ENCODE results near the gene UAP1.
A peak's percentile ranks its signal among the peaks of the same experiment; 100 is the strongest.

Gene UAP1

GRCh38 chr1:162609306-162609705, 47.8 kb downstream of the UAP1 start:
- no peak for DNase-seq (ENCODE audit: low read depth, low spot score)
- Histone ChIP-seq H3K27ac (peak overlapping the region; percentile 55), H3K9me3 (ENCODE audit: low read depth, low read length) (no peaks in the 10 kb centered on the region), H3K36me3 (ENCODE audit: insufficient read depth, low read length) (peaks cover 23% of the 10 kb centered on the region), H3K9ac (ENCODE audit: insufficient read length) (no peak overlapping the region), H3K4me3 (no peak overlapping the region)
- no peak for TF ChIP-seq EZH2 (IDR thresholded peaks at IDR 0.05)
- no peak for TF ChIP-seq FOXP2 (optimal IDR thresholded peaks at IDR 0.05; ENCODE audit: control extremely low read depth, extremely low read length, insufficient read depth)
- no peak for TF ChIP-seq POLR2AphosphoS5 (IDR thresholded peaks at IDR 0.05; ENCODE audit: borderline replicate concordance, low read depth, low read length)

- no peak for DNase-seq (ENCODE audit: low read depth, low spot score)
- Histone ChIP-seq H3K9me3 (ENCODE audit: low read depth, low read length) (peaks cover 13% of the 10 kb centered on the region; the same call in 1 of the 2 replicates), H3K9ac (ENCODE audit: insufficient read length) (no peak overlapping the region)
Measured at GRCh38 chr1:162612606-162613400, 51.3 kb downstream of the UAP1 start.

GRCh38 chr1:162616848-162617247, 55.3 kb downstream of the UAP1 start:
- Histone ChIP-seq H3K27ac (no peak overlapping the region), H3K9me3 (ENCODE audit: low read depth, low read length) (peaks cover 14% of the 10 kb centered on the region; the same call in 1 of the 2 replicates), H3K4me3 (no peak overlapping the region), H3K9ac (ENCODE audit: insufficient read length) (no peak overlapping the region), H3K36me3 (ENCODE audit: insufficient read depth, low read length) (peaks cover 14% of the 10 kb centered on the region)
- TF ChIP-seq POLR2AphosphoS5 (IDR thresholded peaks at IDR 0.05; ENCODE audit: borderline replicate concordance, low read depth, low read length): no peak
- TF ChIP-seq FOXP2 (optimal IDR thresholded peaks at IDR 0.05; ENCODE audit: control extremely low read depth, extremely low read length, insufficient read depth): no peak
- no peak for TF ChIP-seq EZH2 (IDR thresholded peaks at IDR 0.05)
- DNase-seq (ENCODE audit: low read depth, low spot score): no peak

More at GRCh38 chr1:162612606-162613400, 51.3 kb downstream of the UAP1 start:
- no peak for TF ChIP-seq EZH2 (IDR thresholded peaks at IDR 0.05)
- peak; percentile 30; the same call in 1 of the 2 replicates for TF ChIP-seq POLR2AphosphoS5 (IDR thresholded peaks at IDR 0.05; ENCODE audit: borderline replicate concordance, low read depth, low read length)
- TF ChIP-seq FOXP2 (optimal IDR thresholded peaks at IDR 0.05; ENCODE audit: control extremely low read depth, extremely low read length, insufficient read depth): no peak
- Histone ChIP-seq H3K36me3 (ENCODE audit: insufficient read depth, low read length) (peaks cover 29% of the 10 kb centered on the region), H3K27ac (peak overlapping the region; percentile 89), H3K4me3 (no peak overlapping the region)

DNA sequence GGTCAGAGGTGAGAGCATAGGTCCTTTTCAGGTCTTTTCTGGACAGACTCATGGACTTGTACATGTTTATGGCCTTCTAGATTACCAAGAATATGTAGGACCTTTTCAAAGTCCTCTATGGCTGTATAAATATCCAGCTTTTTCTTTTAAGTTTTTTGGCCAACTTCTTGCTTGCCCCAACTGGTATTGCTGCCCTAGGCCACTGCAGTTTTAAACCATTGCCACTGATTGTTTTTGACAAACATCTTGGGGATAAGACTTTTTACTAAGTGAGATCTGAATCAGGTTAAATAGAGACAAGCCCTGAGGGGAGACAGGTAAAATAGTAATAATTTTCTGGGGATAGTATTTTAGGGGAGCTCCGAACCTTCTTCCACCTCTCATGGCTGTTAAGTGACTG, 56.0 kb downstream of the UAP1 start:
- Histone ChIP-seq H3K27ac (no peak overlapping the region), H3K9ac (ENCODE audit: insufficient read length) (no peak overlapping the region), H3K9me3 (ENCODE audit: low read depth, low read length) (peaks cover 14% of the 10 kb centered on the region; the same call in 1 of the 2 replicates), H3K36me3 (ENCODE audit: insufficient read depth, low read length) (peaks cover 14% of the 10 kb centered on the region), H3K4me3 (no peak overlapping the region)
- no peak for TF ChIP-seq EZH2 (IDR thresholded peaks at IDR 0.05)
- TF ChIP-seq POLR2AphosphoS5 (IDR thresholded peaks at IDR 0.05; ENCODE audit: borderline replicate concordance, low read depth, low read length): no peak
- TF ChIP-seq FOXP2 (optimal IDR thresholded peaks at IDR 0.05; ENCODE audit: control extremely low read depth, extremely low read length, insufficient read depth): no peak
- no peak for DNase-seq (ENCODE audit: low read depth, low spot score)

DNA sequence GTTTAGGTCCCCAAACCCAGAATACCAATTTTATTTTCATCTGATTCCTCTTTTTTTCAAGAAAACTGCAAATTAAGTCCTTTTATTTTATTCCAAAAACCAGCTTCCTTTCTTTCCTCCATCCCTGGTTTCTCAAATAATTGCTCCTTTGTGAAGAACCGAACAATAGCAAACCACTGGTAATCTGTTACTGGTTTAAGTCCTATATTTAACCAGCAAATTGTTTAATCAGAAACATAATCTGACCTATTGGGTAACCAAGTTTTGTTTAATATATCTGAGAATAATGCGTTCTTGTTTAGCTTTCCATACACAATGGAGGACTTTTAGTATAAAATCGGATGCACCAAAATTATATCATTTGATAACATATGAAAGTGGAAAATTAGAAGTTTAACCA, 57.6 kb downstream of the UAP1 start:
- H3K9me3 ChIP-seq (ENCODE audit: low read depth, low read length): peaks cover 14% of the 10 kb centered on the region; the same call in 1 of the 2 replicates
- H3K27ac ChIP-seq: no peak overlapping the region
- H3K9ac ChIP-seq (ENCODE audit: insufficient read length): no peak overlapping the region
- no peak overlapping the region for H3K4me3 ChIP-seq
- DNase-seq (ENCODE audit: low read depth, low spot score): no peak
- TF ChIP-seq EZH2 (IDR thresholded peaks at IDR 0.05) (no peak), FOXP2 (optimal IDR thresholded peaks at IDR 0.05; ENCODE audit: control extremely low read depth, extremely low read length, insufficient read depth) (no peak), POLR2AphosphoS5 (IDR thresholded peaks at IDR 0.05; ENCODE audit: borderline replicate concordance, low read depth, low read length) (no peak)
- peaks cover 14% of the 10 kb centered on the region for H3K36me3 ChIP-seq (ENCODE audit: insufficient read depth, low read length)

- Histone ChIP-seq H3K9ac (ENCODE audit: insufficient read length) (no peak overlapping the region), H3K36me3 (ENCODE audit: insufficient read depth, low read length) (peaks cover 14% of the 10 kb centered on the region), H3K9me3 (ENCODE audit: low read depth, low read length) (peaks cover 10% of the 10 kb centered on the region; the same call in 1 of the 2 replicates), H3K27ac (no peak overlapping the region), H3K4me3 (no peak overlapping the region)
- DNase-seq (ENCODE audit: low read depth, low spot score): no peak
- TF ChIP-seq FOXP2 (optimal IDR thresholded peaks at IDR 0.05; ENCODE audit: control extremely low read depth, extremely low read length, insufficient read depth) (no peak), POLR2AphosphoS5 (IDR thresholded peaks at IDR 0.05; ENCODE audit: borderline replicate concordance, low read depth, low read length) (no peak), EZH2 (IDR thresholded peaks at IDR 0.05) (no peak)
Measured at GRCh38 chr1:162621256-162621655, 59.7 kb downstream of the UAP1 start.

DNA sequence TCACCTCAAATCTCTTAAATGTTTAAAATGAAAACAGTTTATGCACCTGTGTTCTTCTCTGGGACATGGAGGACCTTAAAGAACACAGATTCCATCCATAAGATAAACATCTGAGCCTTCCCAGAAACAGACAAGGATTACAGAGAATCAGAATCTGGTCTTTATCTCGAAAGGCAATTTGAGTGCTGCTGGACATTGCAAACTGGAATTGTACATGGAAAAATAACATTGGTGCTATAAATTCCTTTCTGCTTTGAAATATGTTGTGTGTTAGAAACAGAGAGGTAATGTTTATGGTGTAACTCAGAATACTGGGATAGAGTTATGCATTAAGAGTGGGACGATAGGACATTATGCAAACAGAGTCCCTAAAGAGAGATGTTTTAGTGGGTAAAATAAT, 64.2 kb downstream of the UAP1 start:
- no peak overlapping the region for H3K9ac ChIP-seq (ENCODE audit: insufficient read length)
- TF ChIP-seq POLR2AphosphoS5 (IDR thresholded peaks at IDR 0.05; ENCODE audit: borderline replicate concordance, low read depth, low read length): no peak
- TF ChIP-seq EZH2 (IDR thresholded peaks at IDR 0.05): no peak
- TF ChIP-seq FOXP2 (optimal IDR thresholded peaks at IDR 0.05; ENCODE audit: control extremely low read depth, extremely low read length, insufficient read depth): no peak
- no peak overlapping the region for H3K27ac ChIP-seq
- no peak overlapping the region for H3K4me3 ChIP-seq
- no peaks in the 10 kb centered on the region for H3K36me3 ChIP-seq (ENCODE audit: insufficient read depth, low read length)
- no peak for DNase-seq (ENCODE audit: low read depth, low spot score)
- H3K9me3 ChIP-seq (ENCODE audit: low read depth, low read length): no peaks in the 10 kb centered on the region

DNA sequence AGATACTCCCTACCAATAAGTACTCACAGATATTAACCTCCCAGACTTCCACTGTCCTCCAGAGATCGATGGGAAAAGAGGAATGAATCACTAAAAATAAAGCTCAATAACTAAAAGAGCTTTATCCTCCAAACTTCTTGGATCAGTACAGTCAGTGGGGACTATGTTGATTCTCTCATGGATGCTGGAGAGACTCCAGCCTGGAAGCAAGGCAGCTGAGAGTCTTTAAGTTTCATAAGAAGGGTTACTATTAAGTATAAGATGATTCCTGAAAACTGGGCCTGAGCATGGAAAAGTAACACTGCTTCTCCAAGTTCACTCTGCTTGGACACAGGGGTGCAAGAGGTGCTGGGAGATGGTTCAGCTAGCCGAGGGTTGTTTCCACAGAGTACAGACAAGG, 64.6 kb downstream of the UAP1 start:
- Histone ChIP-seq H3K9ac (ENCODE audit: insufficient read length) (peak overlapping the region; percentile 63), H3K9me3 (ENCODE audit: low read depth, low read length) (no peaks in the 10 kb centered on the region), H3K27ac (peak overlapping the region; percentile 55; the same call in 1 of the 2 replicates), H3K36me3 (ENCODE audit: insufficient read depth, low read length) (no peaks in the 10 kb centered on the region), H3K4me3 (no peak overlapping the region)
- TF ChIP-seq POLR2AphosphoS5 (IDR thresholded peaks at IDR 0.05; ENCODE audit: borderline replicate concordance, low read depth, low read length) (no peak), FOXP2 (optimal IDR thresholded peaks at IDR 0.05; ENCODE audit: control extremely low read depth, extremely low read length, insufficient read depth) (no peak), EZH2 (IDR thresholded peaks at IDR 0.05) (no peak)
- no peak for DNase-seq (ENCODE audit: low read depth, low spot score)
